ENCODE data around the gene SLC16A3.

SLC16A3 gene

DNA sequence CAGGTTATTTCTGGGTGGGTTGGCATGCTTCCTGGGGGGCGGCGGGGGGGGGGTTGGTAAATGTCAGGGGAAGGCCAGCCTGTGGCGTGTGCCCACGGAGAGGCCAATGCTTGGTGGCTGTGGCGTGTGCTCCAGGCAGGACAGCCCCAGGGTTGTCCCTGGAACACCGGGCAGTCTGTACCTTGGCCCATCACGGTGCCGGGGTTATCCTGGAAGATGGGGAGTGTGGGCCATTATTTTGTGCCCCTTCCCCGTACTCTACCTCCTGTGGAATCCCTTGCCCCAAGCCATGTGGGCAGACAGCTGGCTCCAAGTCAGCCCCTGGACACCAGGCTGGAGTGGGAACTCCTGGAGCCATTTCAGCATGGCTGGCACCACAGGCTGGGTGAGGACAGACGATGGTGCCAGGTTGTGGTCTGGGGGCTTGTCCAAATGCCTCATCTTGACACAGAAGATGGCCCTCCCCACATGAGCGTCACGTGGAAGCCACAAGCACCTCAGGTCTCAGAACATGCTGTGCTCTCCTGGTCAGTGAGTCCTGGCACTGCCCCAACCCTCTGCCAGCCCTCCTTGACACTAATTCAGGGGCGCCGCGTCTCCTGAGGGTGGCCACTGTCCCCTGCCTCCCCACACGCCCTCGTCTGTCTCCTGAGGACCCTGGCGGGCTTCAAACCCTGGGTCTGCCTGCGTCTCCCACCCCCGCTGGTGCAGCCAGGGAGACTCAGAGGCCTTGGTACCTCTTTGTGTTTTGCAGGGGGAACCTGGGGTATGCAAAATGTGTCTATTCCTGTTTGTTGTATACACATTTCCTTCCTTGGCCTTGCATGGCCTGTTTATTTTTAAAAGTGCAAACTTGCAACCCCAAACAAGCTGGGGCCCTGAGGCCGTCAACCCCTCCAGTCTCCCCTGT lies 4.3 kb downstream of the SLC16A3 start:
- no peak for ATAC-seq
- TF ChIP-seq, protein P1, sequence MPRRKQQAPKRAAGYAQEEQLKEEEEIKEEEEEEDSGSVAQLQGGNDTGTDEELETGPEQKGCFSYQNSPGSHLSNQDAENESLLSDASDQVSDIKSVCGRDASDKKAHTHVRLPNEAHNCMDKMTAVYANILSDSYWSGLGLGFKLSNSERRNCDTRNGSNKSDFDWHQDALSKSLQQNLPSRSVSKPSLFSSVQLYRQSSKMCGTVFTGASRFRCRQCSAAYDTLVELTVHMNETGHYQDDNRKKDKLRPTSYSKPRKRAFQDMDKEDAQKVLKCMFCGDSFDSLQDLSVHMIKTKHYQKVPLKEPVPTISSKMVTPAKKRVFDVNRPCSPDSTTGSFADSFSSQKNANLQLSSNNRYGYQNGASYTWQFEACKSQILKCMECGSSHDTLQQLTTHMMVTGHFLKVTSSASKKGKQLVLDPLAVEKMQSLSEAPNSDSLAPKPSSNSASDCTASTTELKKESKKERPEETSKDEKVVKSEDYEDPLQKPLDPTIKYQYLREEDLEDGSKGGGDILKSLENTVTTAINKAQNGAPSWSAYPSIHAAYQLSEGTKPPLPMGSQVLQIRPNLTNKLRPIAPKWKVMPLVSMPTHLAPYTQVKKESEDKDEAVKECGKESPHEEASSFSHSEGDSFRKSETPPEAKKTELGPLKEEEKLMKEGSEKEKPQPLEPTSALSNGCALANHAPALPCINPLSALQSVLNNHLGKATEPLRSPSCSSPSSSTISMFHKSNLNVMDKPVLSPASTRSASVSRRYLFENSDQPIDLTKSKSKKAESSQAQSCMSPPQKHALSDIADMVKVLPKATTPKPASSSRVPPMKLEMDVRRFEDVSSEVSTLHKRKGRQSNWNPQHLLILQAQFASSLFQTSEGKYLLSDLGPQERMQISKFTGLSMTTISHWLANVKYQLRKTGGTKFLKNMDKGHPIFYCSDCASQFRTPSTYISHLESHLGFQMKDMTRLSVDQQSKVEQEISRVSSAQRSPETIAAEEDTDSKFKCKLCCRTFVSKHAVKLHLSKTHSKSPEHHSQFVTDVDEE (CRISPR knock-in tag; IDR thresholded peaks at IDR 0.05), result no peak
- TF ChIP-seq TOX (CRISPR knock-in tag; IDR thresholded peaks at IDR 0.05; ENCODE audit: borderline replicate concordance), result no peak
- no peak for TF ChIP-seq TCF4 (CRISPR knock-in tag; IDR thresholded peaks at IDR 0.05; ENCODE audit: borderline replicate concordance)
- no peak for TF ChIP-seq CSDC2 (CRISPR knock-in tag; IDR thresholded peaks at IDR 0.05)

DNA sequence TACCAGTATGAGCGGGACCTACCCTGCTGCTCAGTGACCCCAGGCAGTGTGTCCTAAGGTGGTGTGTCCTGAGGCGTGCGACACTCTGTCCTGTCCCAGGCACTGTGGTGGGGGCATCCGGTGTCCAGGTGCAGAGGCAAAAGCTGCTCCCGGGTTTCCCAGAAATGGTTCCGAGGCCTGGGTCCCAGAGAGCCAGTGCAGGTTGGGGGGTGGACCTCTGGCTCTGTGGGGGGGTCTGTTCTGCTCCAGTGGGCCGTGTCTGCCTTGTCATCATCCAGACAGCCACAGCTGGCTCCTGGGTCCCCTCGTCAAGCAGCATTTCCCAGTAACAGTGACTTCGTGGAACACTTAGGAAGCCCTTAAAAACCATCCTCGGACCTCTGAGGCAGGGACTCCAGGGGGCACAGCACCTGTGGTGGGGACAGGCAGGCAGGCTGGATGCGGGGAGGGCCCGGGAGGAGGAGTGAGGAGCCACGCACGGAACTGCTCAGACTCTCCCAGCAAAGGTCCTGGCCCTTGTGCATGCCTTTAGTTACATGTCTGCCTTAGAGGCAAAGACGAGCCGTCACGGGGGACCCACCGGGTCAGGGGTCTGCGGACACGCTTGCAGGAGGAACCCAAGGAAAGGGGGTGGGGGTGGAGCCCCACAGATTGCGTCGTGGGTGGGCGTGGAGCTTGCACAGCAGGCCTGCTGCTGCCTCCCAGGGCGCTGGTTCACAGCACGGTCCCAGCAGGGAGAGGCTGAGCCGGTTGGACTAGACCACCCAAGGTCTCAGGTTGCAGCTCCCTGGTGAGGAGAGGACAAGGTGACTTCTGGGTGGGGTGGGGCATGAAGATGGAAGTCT lies 5.6 kb downstream of the SLC16A3 start:
- no peak for TF ChIP-seq SNAI2 (CRISPR knock-in tag; IDR thresholded peaks at IDR 0.05)
- no peak for TF ChIP-seq PPARA (CRISPR knock-in tag; IDR thresholded peaks at IDR 0.05; ENCODE audit: borderline replicate concordance)
- TF ChIP-seq ZC3H10 (CRISPR knock-in tag; IDR thresholded peaks at IDR 0.05), result no peak
- no peak for TF ChIP-seq ARNTL (CRISPR knock-in tag; IDR thresholded peaks at IDR 0.05; ENCODE audit: borderline replicate concordance, low read depth)
- TF ChIP-seq, protein P2, sequence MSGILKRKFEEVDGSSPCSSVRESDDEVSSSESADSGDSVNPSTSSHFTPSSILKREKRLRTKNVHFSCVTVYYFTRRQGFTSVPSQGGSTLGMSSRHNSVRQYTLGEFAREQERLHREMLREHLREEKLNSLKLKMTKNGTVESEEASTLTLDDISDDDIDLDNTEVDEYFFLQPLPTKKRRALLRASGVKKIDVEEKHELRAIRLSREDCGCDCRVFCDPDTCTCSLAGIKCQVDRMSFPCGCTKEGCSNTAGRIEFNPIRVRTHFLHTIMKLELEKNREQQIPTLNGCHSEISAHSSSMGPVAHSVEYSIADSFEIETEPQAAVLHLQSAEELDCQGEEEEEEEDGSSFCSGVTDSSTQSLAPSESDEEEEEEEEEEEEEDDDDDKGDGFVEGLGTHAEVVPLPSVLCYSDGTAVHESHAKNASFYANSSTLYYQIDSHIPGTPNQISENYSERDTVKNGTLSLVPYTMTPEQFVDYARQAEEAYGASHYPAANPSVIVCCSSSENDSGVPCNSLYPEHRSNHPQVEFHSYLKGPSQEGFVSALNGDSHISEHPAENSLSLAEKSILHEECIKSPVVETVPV (CRISPR knock-in tag; IDR thresholded peaks at IDR 0.05), result no peak
- no peak for TF ChIP-seq ZFP3 (CRISPR knock-in tag; IDR thresholded peaks at IDR 0.05)
- no peak for TF ChIP-seq ZFP30 (CRISPR knock-in tag; IDR thresholded peaks at IDR 0.05)
- no peak for TF ChIP-seq ESRRG (CRISPR knock-in tag; IDR thresholded peaks at IDR 0.05)
- TF ChIP-seq BACH2 (CRISPR knock-in tag; IDR thresholded peaks at IDR 0.05; ENCODE audit: borderline replicate concordance), result no peak
- no peak for TF ChIP-seq ZNF565 (CRISPR knock-in tag; conservative IDR thresholded peaks at IDR 0.05; ENCODE audit: low read depth)
- no peak for TF ChIP-seq ZNF8 (CRISPR knock-in tag; IDR thresholded peaks at IDR 0.05)
- TF ChIP-seq, protein P1 (CRISPR knock-in tag; IDR thresholded peaks at IDR 0.05), result no peak
- TF ChIP-seq ISL1 (CRISPR knock-in tag; IDR thresholded peaks at IDR 0.05), result no peak
- TF ChIP-seq, protein P3, sequence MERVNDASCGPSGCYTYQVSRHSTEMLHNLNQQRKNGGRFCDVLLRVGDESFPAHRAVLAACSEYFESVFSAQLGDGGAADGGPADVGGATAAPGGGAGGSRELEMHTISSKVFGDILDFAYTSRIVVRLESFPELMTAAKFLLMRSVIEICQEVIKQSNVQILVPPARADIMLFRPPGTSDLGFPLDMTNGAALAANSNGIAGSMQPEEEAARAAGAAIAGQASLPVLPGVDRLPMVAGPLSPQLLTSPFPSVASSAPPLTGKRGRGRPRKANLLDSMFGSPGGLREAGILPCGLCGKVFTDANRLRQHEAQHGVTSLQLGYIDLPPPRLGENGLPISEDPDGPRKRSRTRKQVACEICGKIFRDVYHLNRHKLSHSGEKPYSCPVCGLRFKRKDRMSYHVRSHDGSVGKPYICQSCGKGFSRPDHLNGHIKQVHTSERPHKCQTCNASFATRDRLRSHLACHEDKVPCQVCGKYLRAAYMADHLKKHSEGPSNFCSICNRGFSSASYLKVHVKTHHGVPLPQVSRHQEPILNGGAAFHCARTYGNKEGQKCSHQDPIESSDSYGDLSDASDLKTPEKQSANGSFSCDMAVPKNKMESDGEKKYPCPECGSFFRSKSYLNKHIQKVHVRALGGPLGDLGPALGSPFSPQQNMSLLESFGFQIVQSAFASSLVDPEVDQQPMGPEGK (CRISPR knock-in tag; IDR thresholded peaks at IDR 0.05; ENCODE audit: borderline replicate concordance), result no peak
- no peak for TF ChIP-seq RARB (CRISPR knock-in tag; IDR thresholded peaks at IDR 0.05)
- TF ChIP-seq TOX (CRISPR knock-in tag; IDR thresholded peaks at IDR 0.05; ENCODE audit: borderline replicate concordance), result no peak
- no peak for TF ChIP-seq ZNF70 (CRISPR knock-in tag; IDR thresholded peaks at IDR 0.05)

More for the DNA sequence above, 5.6 kb downstream of the SLC16A3 start:
- no peak for ATAC-seq
